Trophoblast cell (in vitro differentiated cells and primary cell): Measurements from ENCODE around the gene SEMA6D.

ENCODE experiments used
- DNase-seq, 2 donors: peaks; one replicate each; pipeline ENCODE4 v3.0.0-alpha.2; 2016
- H2AFZ ChIP-seq: 2 replicates; pipeline ENCODE4 v1.6.1; 2013; ENCODE audit warnings: low read length, moderate library complexity, mild to moderate bottlenecking; ENCODE audit not compliant: insufficient read depth, poor library complexity
- H2AK5ac ChIP-seq: 2 replicates; pipeline ENCODE4 v1.6.1; 2013; ENCODE audit warnings: mild to moderate bottlenecking, low read length
- H2BK120ac ChIP-seq: 2 replicates; pipeline ENCODE4 v1.6.1; 2013; ENCODE audit warnings: low read length, mild to moderate bottlenecking, moderate library complexity; ENCODE audit not compliant: insufficient read depth, poor library complexity
- H2BK12ac ChIP-seq: 2 replicates; pipeline ENCODE4 v1.6.1; 2013; ENCODE audit warnings: mild to moderate bottlenecking, low read length, moderate library complexity
- H2BK5ac ChIP-seq: 2 replicates; pipeline ENCODE4 v1.6.1; 2013; ENCODE audit warnings: low read length, low read depth, moderate library complexity, mild to moderate bottlenecking; ENCODE audit not compliant: poor library complexity
- H3K14ac ChIP-seq: 2 replicates; pipeline ENCODE4 v1.6.1; 2013; ENCODE audit warnings: mild to moderate bottlenecking, low read length
- H3K18ac ChIP-seq: 2 replicates; pipeline ENCODE4 v1.6.1; 2013; ENCODE audit warnings: mild to moderate bottlenecking, low read length
- H3K23ac ChIP-seq: 2 replicates; pipeline ENCODE4 v1.6.1; 2013; ENCODE audit warnings: low read length
- H3K27ac ChIP-seq: 2 replicates; pipeline ENCODE4 v1.5.1; 2013; ENCODE audit warnings: low read depth, mild to moderate bottlenecking, inconsistent platforms, low read length, moderate library complexity
- H3K27me3 ChIP-seq: 2 replicates; pipeline ENCODE4 v1.6.1; 2013; ENCODE audit warnings: inconsistent platforms, mild to moderate bottlenecking, low read length, moderate library complexity; ENCODE audit not compliant: insufficient read depth
- H3K36me3 ChIP-seq, 2 experiments: 1 replicate in 1 of 2; 2 replicates in 1 of 2; pipeline ENCODE4 v1.6.1; 2013; ENCODE audit warnings: low read length in 2 of 2, mild to moderate bottlenecking in 2 of 2, moderate library complexity in 1 of 2; ENCODE audit not compliant: insufficient read depth in 2 of 2, control insufficient read depth in 1 of 2
- H3K4ac ChIP-seq: 2 replicates; pipeline ENCODE4 v1.6.1; 2013; ENCODE audit warnings: low read depth, mild to moderate bottlenecking, low read length, moderate library complexity
- H3K4me1 ChIP-seq, 2 experiments: 1 replicate in 1 of 2; 2 replicates in 1 of 2; pipeline ENCODE4 v1.6.1; 2013; ENCODE audit warnings: low read length in 2 of 2, mild to moderate bottlenecking in 2 of 2, moderate library complexity in 1 of 2; ENCODE audit not compliant: insufficient read depth in 2 of 2, control insufficient read depth in 1 of 2
- H3K4me2 ChIP-seq: 2 replicates; pipeline ENCODE4 v1.6.1; 2013; ENCODE audit warnings: inconsistent platforms, mild to moderate bottlenecking, low read length, moderate library complexity
- H3K4me3 ChIP-seq: 2 replicates; pipeline ENCODE4 v1.5.1; 2013; ENCODE audit warnings: mild to moderate bottlenecking, low read depth, low read length, inconsistent platforms
- H3K79me1 ChIP-seq: one replicate; pipeline ENCODE4 v1.6.1; 2013; ENCODE audit warnings: low read length
- H3K79me2 ChIP-seq: 2 replicates; pipeline ENCODE4 v1.6.1; 2013; ENCODE audit warnings: low read length, mild to moderate bottlenecking; ENCODE audit not compliant: control insufficient read depth, insufficient read depth, poor library complexity
- H3K9ac ChIP-seq: 2 replicates; pipeline ENCODE4 v1.6.1; 2013; ENCODE audit warnings: mild to moderate bottlenecking, low read length
- H3K9me3 ChIP-seq: 2 replicates; pipeline ENCODE4 v1.6.1; 2013; ENCODE audit warnings: low read depth, mild to moderate bottlenecking, control low read depth, inconsistent platforms, low read length; ENCODE audit not compliant: insufficient read depth
- H4K12ac ChIP-seq: 2 replicates; pipeline ENCODE4 v1.6.1; 2013; ENCODE audit warnings: low read depth, mild to moderate bottlenecking, low read length, moderate library complexity
- H4K8ac ChIP-seq: 2 replicates; pipeline ENCODE4 v1.6.1; 2013; ENCODE audit warnings: low read depth, mild to moderate bottlenecking, low read length, moderate library complexity
- H4K91ac ChIP-seq: one replicate; pipeline ENCODE4 v1.6.1; 2013; ENCODE audit warnings: low read depth, mild to moderate bottlenecking, low read length, moderate library complexity
- WGBS: extraction: QIAGEN DNeasy Blood & Tissue Kit; methylation state at CpG from one replicate; pipeline ENCODE4 v1.1.7; 2013; ENCODE audit warnings: missing lambda C conversion rate; ENCODE audit not compliant: insufficient read length, insufficient coverage; ENCODE audit errors: extremely low coverage; 5-methylcytosine and 5-hydroxymethylcytosine counted together

SEMA6D gene

DNA sequence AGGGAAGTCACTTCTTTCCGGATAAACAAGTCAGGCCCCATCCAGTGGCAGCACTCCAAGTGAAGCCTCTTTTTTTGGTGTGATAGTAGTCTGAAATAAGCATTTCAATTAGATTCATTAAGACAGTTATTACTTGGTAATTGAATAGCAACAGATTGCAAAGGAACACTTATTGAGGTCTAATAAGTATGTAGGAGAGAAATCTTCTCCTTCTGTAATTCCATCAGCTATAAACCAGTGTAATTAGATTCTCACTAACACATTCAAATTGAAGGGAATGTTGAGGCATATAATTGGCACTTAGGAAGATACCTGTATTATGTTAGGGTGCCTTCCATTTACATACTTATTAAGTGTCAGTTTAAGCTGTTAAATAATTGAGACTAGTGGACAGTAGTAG is 73.9 kb downstream of the SEMA6D start:
- Histone ChIP-seq H3K9me3 (no peaks in the 10 kb centered on the region), H4K8ac (no peak overlapping the region), H3K27ac (no peak overlapping the region), H4K12ac (no peak overlapping the region), H2BK12ac (no peak overlapping the region), H3K36me3 (no peaks in the 10 kb centered on the region), H3K79me1 (no peaks in the 10 kb centered on the region), H4K91ac (no peak overlapping the region), H3K79me2 (no peaks in the 10 kb centered on the region), H3K9ac (no peak overlapping the region), H2BK120ac (no peak overlapping the region), H3K23ac (no peak overlapping the region), H3K4me1 (peaks cover 0 to 4% of the 10 kb centered on the region in 2 experiments), H3K4ac (no peak overlapping the region), H2AFZ (no peak overlapping the region), H3K4me3 (no peak overlapping the region), H3K4me2 (no peak overlapping the region), H3K14ac (no peak overlapping the region), H3K18ac (no peak overlapping the region), H2AK5ac (no peak overlapping the region), H3K27me3 (no peaks in the 10 kb centered on the region), H2BK5ac (no peak overlapping the region)
- no CpG with 5 or more reads among the region's 1 CpG for WGBS
- DNase-seq = no peak

DNA sequence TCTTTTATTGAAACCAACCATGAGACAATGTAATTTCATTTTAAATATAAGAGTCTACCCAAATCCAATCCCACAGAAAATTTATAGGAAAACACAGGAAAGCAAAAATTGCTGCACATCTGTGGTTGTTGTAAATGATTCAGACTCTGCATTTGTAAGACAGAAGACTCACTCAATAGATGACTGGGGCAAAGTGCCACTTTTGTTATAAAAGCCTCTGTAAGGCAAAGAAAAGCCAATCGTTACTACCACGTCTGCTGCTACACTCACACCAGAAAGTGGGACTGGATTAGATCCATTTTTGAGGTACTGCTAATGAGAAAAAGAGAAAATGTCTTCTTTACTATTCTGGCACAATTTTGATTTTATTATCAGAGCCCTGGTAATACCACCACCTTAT is 74.9 kb downstream of the SEMA6D start:
- no peak overlapping the region for H4K12ac ChIP-seq
- no peak overlapping the region for H2BK120ac ChIP-seq
- no peak overlapping the region for H3K23ac ChIP-seq
- no peak for DNase-seq
- no peak overlapping the region for H3K4me2 ChIP-seq
- no peaks in the 10 kb centered on the region for H3K36me3 ChIP-seq
- H4K91ac ChIP-seq = no peak overlapping the region
- no peak overlapping the region for H2AK5ac ChIP-seq
- no peaks in the 10 kb centered on the region for H3K4me1 ChIP-seq
- H3K9me3 ChIP-seq = no peaks in the 10 kb centered on the region
- H2BK12ac ChIP-seq = no peak overlapping the region
- no peak overlapping the region for H2BK5ac ChIP-seq
- no peak overlapping the region for H3K9ac ChIP-seq
- H4K8ac ChIP-seq = no peak overlapping the region
- H3K4ac ChIP-seq = no peak overlapping the region
- H3K79me2 ChIP-seq = no peaks in the 10 kb centered on the region
- no peaks in the 10 kb centered on the region for H3K79me1 ChIP-seq
- no peak overlapping the region for H3K18ac ChIP-seq
- H3K27ac ChIP-seq = no peak overlapping the region
- no peak overlapping the region for H2AFZ ChIP-seq
- H3K27me3 ChIP-seq = no peaks in the 10 kb centered on the region
- no peak overlapping the region for H3K14ac ChIP-seq
- H3K4me3 ChIP-seq = no peak overlapping the region
- WGBS = no CpG with 5 or more reads among the region's 2 CpGs

DNA sequence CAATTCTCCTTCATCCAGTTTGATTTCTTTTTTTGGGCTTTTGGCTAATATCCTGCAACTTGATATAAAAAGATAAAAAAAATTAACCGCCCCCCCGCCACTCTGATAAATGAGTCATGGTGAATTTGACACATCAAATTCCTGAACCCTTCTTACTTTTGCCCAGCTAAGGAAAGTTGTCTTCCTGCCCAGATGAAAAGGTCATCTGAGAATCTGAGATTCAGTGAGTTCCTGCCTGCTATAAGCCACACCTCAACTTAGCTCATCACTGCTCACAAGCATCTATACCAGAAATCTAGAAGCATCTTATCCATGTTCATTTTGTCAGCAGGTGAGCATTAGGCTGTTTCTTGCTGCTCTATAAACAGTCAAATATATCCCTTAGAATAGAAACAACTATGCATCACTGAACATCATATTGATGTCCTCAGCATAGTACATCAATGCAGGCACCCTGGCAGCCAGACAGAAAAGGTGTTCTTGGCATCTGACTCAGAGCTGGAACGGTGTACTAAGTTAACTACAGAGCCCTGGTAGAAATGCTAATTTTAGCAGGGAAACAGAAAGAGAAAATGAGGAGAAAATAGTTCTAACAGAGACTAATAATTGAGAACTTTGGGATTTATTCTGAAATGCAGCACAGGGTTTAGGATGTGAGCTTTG is 77.1 kb downstream of the SEMA6D start:
- Histone ChIP-seq H3K79me2 (no peaks in the 10 kb centered on the region), H4K8ac (no peak overlapping the region), H3K4ac (no peak overlapping the region), H4K91ac (no peak overlapping the region), H3K18ac (no peak overlapping the region), H3K9ac (no peak overlapping the region), H2BK5ac (no peak overlapping the region), H3K27ac (no peak overlapping the region), H3K27me3 (no peaks in the 10 kb centered on the region), H3K14ac (no peak overlapping the region), H3K79me1 (no peaks in the 10 kb centered on the region), H3K4me3 (no peak overlapping the region), H2BK12ac (no peak overlapping the region), H2AK5ac (no peak overlapping the region), H3K36me3 (no peaks in the 10 kb centered on the region), H3K23ac (no peak overlapping the region), H3K4me1 (no peaks in the 10 kb centered on the region), H3K9me3 (no peaks in the 10 kb centered on the region), H2BK120ac (no peak overlapping the region), H3K4me2 (no peak overlapping the region), H2AFZ (no peak overlapping the region), H4K12ac (no peak overlapping the region)
- WGBS = no CpG with 5 or more reads among the region's 3 CpGs
- no peak for DNase-seq

DNA sequence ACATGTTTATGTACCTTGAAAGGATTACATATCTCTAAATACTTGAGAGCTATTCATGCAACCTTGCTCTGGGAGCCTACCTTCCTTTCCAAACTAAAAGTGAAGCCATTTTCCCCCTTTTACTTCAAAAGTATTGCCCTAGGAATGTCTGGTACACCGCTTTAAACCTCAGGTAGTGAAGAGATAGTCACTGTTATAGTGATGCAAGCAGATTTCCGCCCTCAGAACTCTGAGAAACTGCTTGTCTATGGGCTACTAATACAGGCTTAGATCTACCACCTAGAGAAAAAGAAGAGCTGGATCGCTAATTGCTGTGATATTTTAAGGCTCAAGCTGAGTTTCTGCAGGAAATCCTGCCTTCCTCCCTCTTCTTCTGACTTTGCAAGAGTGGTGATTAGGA is 78.6 kb downstream of the SEMA6D start:
- H4K91ac ChIP-seq = no peak overlapping the region
- no peak overlapping the region for H3K27ac ChIP-seq
- H3K4me1 ChIP-seq = no peaks in the 10 kb centered on the region
- no peak overlapping the region for H3K4me3 ChIP-seq
- H3K4me2 ChIP-seq = no peak overlapping the region
- H3K27me3 ChIP-seq = no peaks in the 10 kb centered on the region
- no peak overlapping the region for H2BK12ac ChIP-seq
- H3K79me1 ChIP-seq = no peaks in the 10 kb centered on the region
- DNase-seq = no peak
- H3K14ac ChIP-seq = no peak overlapping the region
- H3K36me3 ChIP-seq = no peaks in the 10 kb centered on the region
- no peak overlapping the region for H3K18ac ChIP-seq
- H3K9ac ChIP-seq = no peak overlapping the region
- no peak overlapping the region for H3K23ac ChIP-seq
- no peak overlapping the region for H2AFZ ChIP-seq
- H3K4ac ChIP-seq = no peak overlapping the region
- no peaks in the 10 kb centered on the region for H3K9me3 ChIP-seq
- no peaks in the 10 kb centered on the region for H3K79me2 ChIP-seq
- H4K8ac ChIP-seq = no peak overlapping the region
- H2AK5ac ChIP-seq = no peak overlapping the region
- H2BK120ac ChIP-seq = no peak overlapping the region
- H2BK5ac ChIP-seq = no peak overlapping the region
- WGBS = no CpG with 5 or more reads among the region's 3 CpGs
- H4K12ac ChIP-seq = no peak overlapping the region
